SK-N-SH treated with all-trans-retinoic acid at 6 μM for 48 hours (cell line): ENCODE data around the gene C18orf63.

Experiments used
- BACH2 ChIP-seq: fragments of 250-450 bp; sonication (Bioruptor Pico); IDR thresholded peaks from 2 replicates; pipeline ENCODE4 v1.9.0; 2021; ENCODE audit warnings: mild to moderate bottlenecking, borderline replicate concordance
- OSR1 ChIP-seq: fragments of 250-450 bp; sonication (Bioruptor Pico); IDR thresholded peaks from 2 replicates; pipeline ENCODE4 v1.8.0; 2022; ENCODE audit warnings: moderate library complexity, mild to moderate bottlenecking, inconsistent platforms
- RARB ChIP-seq: fragments of 250-450 bp; sonication (Bioruptor Pico); IDR thresholded peaks from 2 replicates; pipeline ENCODE4 v1.8.0; 2021; ENCODE audit warnings: mild to moderate bottlenecking, moderate library complexity
- TOX ChIP-seq: fragments of 250-450 bp; sonication (Bioruptor Pico); IDR thresholded peaks from 2 replicates; pipeline ENCODE4 v1.8.0; 2021; ENCODE audit warnings: mild to moderate bottlenecking, moderate library complexity, borderline replicate concordance
- ZFP3 ChIP-seq: fragments of 250-450 bp; sonication (Bioruptor Pico); IDR thresholded peaks from 2 replicates; pipeline ENCODE4 v1.5.0; 2020; ENCODE audit warnings: mild to moderate bottlenecking, moderate library complexity
- TF ChIP-seq, protein P1 (sequence below): fragments of 250-450 bp; sonication (Bioruptor Pico); IDR thresholded peaks from 2 replicates; pipeline ENCODE4 v1.8.0; 2020; ENCODE audit warnings: mild to moderate bottlenecking, moderate library complexity, borderline replicate concordance
- TF ChIP-seq, protein P2 (sequence below): fragments of 250-450 bp; sonication (Bioruptor Pico); IDR thresholded peaks from 2 replicates; pipeline ENCODE4 v1.5.1; 2021; ENCODE audit warnings: mild to moderate bottlenecking, moderate library complexity

DNA sequence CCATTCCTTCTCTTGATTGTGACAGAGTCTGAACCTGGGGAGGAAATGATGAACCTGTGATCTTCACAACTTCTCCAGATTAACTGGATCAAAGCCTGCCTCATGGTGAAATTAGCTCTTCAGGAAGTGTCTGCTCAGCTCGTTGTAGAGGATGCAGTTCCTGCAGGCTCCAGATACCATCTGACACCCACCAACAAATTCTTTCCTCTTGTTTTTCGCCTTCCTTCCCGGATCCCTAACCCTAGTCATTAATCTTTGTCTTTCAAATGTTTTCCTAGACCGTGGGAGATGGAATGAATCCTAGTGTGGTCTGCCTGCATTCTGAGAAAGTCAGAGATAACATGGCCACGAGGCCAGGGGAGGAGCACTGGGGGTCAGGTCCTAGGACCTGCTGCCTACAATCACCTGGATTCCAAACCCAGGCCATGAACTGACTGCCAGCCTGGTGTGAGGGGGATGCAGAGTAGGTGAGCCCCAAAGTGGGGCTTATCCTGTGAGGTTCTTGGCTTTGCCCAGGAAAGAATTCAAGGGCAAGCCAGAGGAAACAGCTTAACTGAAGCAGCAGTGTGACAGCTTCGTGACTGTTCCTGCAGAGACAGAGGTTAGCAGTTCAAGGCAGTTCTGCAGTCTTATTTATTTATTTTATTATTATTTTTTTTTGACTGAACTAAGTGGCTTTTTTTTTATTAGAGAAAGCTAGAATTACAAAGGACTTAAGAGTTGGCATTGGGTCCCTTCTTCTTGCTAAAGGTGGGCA lies 73.7 kb downstream of the C18orf63 start:
- TF ChIP-seq OSR1 (CRISPR knock-in tag) (no peak), TOX (CRISPR knock-in tag) (no peak), RARB (no peak), ZFP3 (CRISPR knock-in tag) (no peak), BACH2 (no peak)
- TF ChIP-seq, protein P1, sequence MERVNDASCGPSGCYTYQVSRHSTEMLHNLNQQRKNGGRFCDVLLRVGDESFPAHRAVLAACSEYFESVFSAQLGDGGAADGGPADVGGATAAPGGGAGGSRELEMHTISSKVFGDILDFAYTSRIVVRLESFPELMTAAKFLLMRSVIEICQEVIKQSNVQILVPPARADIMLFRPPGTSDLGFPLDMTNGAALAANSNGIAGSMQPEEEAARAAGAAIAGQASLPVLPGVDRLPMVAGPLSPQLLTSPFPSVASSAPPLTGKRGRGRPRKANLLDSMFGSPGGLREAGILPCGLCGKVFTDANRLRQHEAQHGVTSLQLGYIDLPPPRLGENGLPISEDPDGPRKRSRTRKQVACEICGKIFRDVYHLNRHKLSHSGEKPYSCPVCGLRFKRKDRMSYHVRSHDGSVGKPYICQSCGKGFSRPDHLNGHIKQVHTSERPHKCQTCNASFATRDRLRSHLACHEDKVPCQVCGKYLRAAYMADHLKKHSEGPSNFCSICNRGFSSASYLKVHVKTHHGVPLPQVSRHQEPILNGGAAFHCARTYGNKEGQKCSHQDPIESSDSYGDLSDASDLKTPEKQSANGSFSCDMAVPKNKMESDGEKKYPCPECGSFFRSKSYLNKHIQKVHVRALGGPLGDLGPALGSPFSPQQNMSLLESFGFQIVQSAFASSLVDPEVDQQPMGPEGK (CRISPR knock-in tag): no peak
- TF ChIP-seq, protein P2, sequence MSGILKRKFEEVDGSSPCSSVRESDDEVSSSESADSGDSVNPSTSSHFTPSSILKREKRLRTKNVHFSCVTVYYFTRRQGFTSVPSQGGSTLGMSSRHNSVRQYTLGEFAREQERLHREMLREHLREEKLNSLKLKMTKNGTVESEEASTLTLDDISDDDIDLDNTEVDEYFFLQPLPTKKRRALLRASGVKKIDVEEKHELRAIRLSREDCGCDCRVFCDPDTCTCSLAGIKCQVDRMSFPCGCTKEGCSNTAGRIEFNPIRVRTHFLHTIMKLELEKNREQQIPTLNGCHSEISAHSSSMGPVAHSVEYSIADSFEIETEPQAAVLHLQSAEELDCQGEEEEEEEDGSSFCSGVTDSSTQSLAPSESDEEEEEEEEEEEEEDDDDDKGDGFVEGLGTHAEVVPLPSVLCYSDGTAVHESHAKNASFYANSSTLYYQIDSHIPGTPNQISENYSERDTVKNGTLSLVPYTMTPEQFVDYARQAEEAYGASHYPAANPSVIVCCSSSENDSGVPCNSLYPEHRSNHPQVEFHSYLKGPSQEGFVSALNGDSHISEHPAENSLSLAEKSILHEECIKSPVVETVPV: no peak
